Daoy (cell line): ENCODE data around the gene XAB2. TPM values are rescaled to one million over a fixed set of nuclear protein-coding genes. Genes with fewer than 3 reads are reported as not detected.

Source experiments
- DNase-seq: peaks from one replicate; pipeline ENCODE4 v3.0.0-alpha.2; 2015; ENCODE audit warnings: low read depth
- total RNA-seq: library from RNA; depleted of rRNA; stranded (reverse); fragments of >200 nt; shearing (Covaris generic); gene quantifications from 2 replicates; pipeline ENCODE4 v1.2.3, GENCODE V29; 2014

The XAB2 gene
- total RNA-seq, 1 experiment from 2014 or later = 47.3 TPM

- no peak for DNase-seq
These were observed 19.1 kb upstream of the XAB2 start for GRCh38 chr19:7648265-7649014.

- DNase-seq = no peak
These were observed 17.8 kb upstream of the XAB2 start for GRCh38 chr19:7647156-7647555.

DNA sequence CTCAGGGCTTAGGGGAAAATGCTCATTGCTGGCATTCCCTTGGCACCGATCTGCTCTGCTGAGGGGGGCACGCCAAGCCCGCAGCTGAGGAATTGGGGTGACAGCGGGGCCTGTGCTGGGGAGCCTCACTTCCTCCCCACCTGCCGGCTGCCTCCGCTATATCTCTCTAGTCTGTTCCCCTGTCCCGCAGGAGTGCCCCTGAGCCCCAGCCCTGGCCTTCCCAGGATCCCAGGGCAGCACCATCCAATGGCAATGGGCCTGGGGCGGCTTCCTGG, 17.0 kb upstream of the XAB2 start:
- no peak for DNase-seq

GRCh38 chr19:7645656-7646425, 16.5 kb upstream of the XAB2 start:
- DNase-seq = no peak

- no peak for DNase-seq
These were observed 15.8 kb upstream of the XAB2 start for GRCh38 chr19:7645163-7645562.

- DNase-seq = no peak
These were observed 15.2 kb upstream of the XAB2 start for GRCh38 chr19:7644550-7644877.

GRCh38 chr19:7643629-7644549, 14.5 kb upstream of the XAB2 start:
- peak; percentile 35 for DNase-seq

DNA sequence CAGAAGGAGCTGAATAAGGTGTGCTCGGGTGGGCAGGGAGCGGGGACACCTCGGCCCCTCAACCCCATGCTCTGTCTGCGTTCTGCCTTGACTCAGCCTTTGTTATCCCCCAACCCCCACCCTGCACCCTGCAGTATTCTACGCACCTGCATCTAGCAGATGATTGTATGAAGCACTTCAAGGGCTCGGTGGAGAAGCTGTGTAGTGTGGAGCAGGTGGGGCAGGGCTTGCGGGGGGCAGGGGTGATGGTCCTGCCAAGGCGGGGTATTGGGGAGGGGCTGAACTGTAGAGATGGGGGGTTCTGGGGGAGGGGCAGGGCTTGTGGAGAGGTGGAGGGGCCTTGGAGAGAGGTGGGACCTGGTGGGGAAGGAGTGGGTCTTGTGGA, 13.7 kb upstream of the XAB2 start:
- DNase-seq = no peak

- DNase-seq = no peak
These were observed 13.1 kb upstream of the XAB2 start for GRCh38 chr19:7642295-7643030.

- no peak for DNase-seq
These were observed 12.2 kb upstream of the XAB2 start for GRCh38 chr19:7641290-7642276.

- no peak for DNase-seq
These were observed 11.5 kb upstream of the XAB2 start for GRCh38 chr19:7640803-7641202.

GRCh38 chr19:7639863-7640348, 10.6 kb upstream of the XAB2 start:
- DNase-seq = no peak

GRCh38 chr19:7638802-7639465, 9.6 kb upstream of the XAB2 start:
- no peak for DNase-seq

- peak; percentile 53 for DNase-seq
These were observed 8.3 kb upstream of the XAB2 start for GRCh38 chr19:7637374-7638256.

- peak; percentile 82 for DNase-seq
These were observed 7.5 kb upstream of the XAB2 start, which contains the start of gene STXBP2 for GRCh38 chr19:7636691-7637373. Gene STXBP2 (plus strand): TSS chr19:7637110. CDS start chr19:7637150, 40 bp downstream.

DNA sequence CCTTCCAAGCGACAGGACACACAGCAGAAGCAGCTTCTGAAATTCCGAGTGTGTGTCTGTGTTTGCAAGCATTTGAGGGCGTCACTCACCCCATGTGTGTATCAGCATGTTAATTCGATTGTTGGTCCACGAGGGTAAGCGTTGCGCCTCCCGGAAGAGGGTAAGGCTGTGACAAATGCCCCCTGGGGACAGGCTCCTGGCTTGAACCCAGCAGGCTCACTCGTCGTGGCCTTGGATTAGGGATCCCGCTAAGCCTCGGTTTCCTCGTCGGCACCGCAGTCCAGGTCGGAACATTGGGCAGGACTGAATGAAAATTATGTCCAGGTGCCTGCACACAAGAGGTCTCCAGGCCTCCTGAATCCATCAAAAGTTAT, 7.0 kb upstream of the XAB2 start:
- peak; percentile 32 for DNase-seq

- DNase-seq = no peak
These were observed 6.3 kb upstream of the XAB2 start for GRCh38 chr19:7635670-7636069.

- DNase-seq = no peak
These were observed 4.4 kb upstream of the XAB2 start, which contains the start of gene PCP2 for GRCh38 chr19:7633698-7634097. Gene PCP2 (minus strand): TSS chr19:7633719. CDS start chr19:7633457, 262 bp downstream.
